HEK293 (cell line): ENCODE measurements around the gene OR2S2.
A peak's percentile ranks its signal among the peaks of the same experiment; 100 is the strongest.

Experiments
- CTCF ChIP-seq: fragments of 450-650 bp; formaldehyde crosslinking; IDR thresholded peaks from 2 replicates; pipeline ENCODE4 v1.5.1; 2016; ENCODE audit warnings: missing biosample characterization, missing genetic modification characterization
- ZNF266 ChIP-seq: fragments of 450-650 bp; formaldehyde crosslinking; IDR thresholded peaks from 2 replicates; pipeline ENCODE4 v1.5.1; 2016; ENCODE audit warnings: missing biosample characterization, missing genetic modification characterization, low read depth
- ZNF521 ChIP-seq: fragments of 450-650 bp; formaldehyde crosslinking; IDR thresholded peaks from 2 replicates; pipeline ENCODE4 v1.5.1; 2017; ENCODE audit warnings: missing biosample characterization, mild to moderate bottlenecking, missing genetic modification characterization
- ZNF629 ChIP-seq: fragments of 450-650 bp; formaldehyde crosslinking; IDR thresholded peaks from 2 replicates; pipeline ENCODE4 v1.5.1; 2017; ENCODE audit warnings: missing biosample characterization, missing genetic modification characterization

GRCh38 chr9:35910613-35911359 lies 47.2 kb downstream of the OR2S2 start:
- no peak for TF ChIP-seq ZNF629 (tag by site-specific recombination)
- peak; percentile 49; the same call in 1 of the 2 replicates for TF ChIP-seq CTCF (tag by site-specific recombination)
- TF ChIP-seq ZNF266, result no peak
- TF ChIP-seq ZNF521 (tag by site-specific recombination), result no peak
